H9 (cell line): ENCODE results near the gene RSU1. TPM values are rescaled to one million over a fixed set of nuclear protein-coding genes. Genes with fewer than 3 reads are reported as not detected.

Source experiments
- DNase-seq: peaks from one replicate; pipeline ENCODE4 v3.0.0-alpha.2; 2017
- H2AFZ ChIP-seq: one replicate; pipeline ENCODE4 v1.6.1; 2013; ENCODE audit warnings: mild to moderate bottlenecking, low read length, control low read depth, moderate library complexity
- H2AK5ac ChIP-seq: 2 replicates; pipeline ENCODE4 v1.6.1; 2013; ENCODE audit warnings: low read length, control low read depth, mixed read lengths; ENCODE audit not compliant: insufficient read length
- H2BK120ac ChIP-seq: one replicate; pipeline ENCODE4 v1.6.1; 2013; ENCODE audit warnings: low read depth, mild to moderate bottlenecking, low read length, control low read depth, inconsistent platforms; ENCODE audit not compliant: poor library complexity, severe bottlenecking
- H2BK12ac ChIP-seq: 2 replicates; pipeline ENCODE4 v1.6.1; 2013; ENCODE audit warnings: low read length, control low read depth, mixed read lengths, low read depth; ENCODE audit not compliant: insufficient read length
- H2BK15ac ChIP-seq: 2 replicates; pipeline ENCODE4 v1.6.1; 2013; ENCODE audit warnings: low read depth, low read length, control low read depth
- H2BK20ac ChIP-seq: one replicate; pipeline ENCODE4 v1.6.1; 2013; ENCODE audit warnings: low read depth, mild to moderate bottlenecking, low read length, control low read depth, inconsistent platforms; ENCODE audit not compliant: poor library complexity, severe bottlenecking
- H2BK5ac ChIP-seq: 2 replicates; pipeline ENCODE4 v1.6.1; 2013; ENCODE audit warnings: low read length, control low read depth, mixed read lengths; ENCODE audit not compliant: insufficient read length
- H3K14ac ChIP-seq: 2 replicates; pipeline ENCODE4 v1.6.1; 2013; ENCODE audit warnings: low read length, control low read depth; ENCODE audit not compliant: insufficient read depth
- H3K18ac ChIP-seq: 2 replicates; pipeline ENCODE4 v1.6.1; 2013; ENCODE audit warnings: low read depth, mild to moderate bottlenecking, mixed read lengths, low read length, control low read depth; ENCODE audit not compliant: insufficient read length
- H3K23ac ChIP-seq: 2 replicates; pipeline ENCODE4 v1.6.1; 2013; ENCODE audit warnings: low read length, control low read depth, mixed read lengths, low read depth; ENCODE audit not compliant: insufficient read length
- H3K23me2 ChIP-seq: 2 replicates; pipeline ENCODE4 v1.6.1; 2013; ENCODE audit warnings: low read depth, mild to moderate bottlenecking, mixed read lengths, low read length, control low read depth; ENCODE audit not compliant: insufficient read length, poor library complexity, severe bottlenecking
- H3K27ac ChIP-seq: 2 replicates; pipeline ENCODE4 v1.5.1; 2013; ENCODE audit warnings: low read length, control low read depth, mixed read lengths, low read depth; ENCODE audit not compliant: insufficient read length
- H3K27me3 ChIP-seq: 2 replicates; pipeline ENCODE4 v1.6.1; 2013; ENCODE audit warnings: low read length, control low read depth, inconsistent platforms; ENCODE audit not compliant: insufficient read depth
- H3K4ac ChIP-seq: 2 replicates; pipeline ENCODE4 v1.6.1; 2013; ENCODE audit warnings: low read depth, mild to moderate bottlenecking, control low read depth, inconsistent platforms, low read length, moderate library complexity
- H3K4me1 ChIP-seq: 2 replicates; pipeline ENCODE4 v1.6.1; 2013; ENCODE audit warnings: low read length, control low read depth, inconsistent platforms; ENCODE audit not compliant: insufficient read depth
- H3K4me2 ChIP-seq: 2 replicates; pipeline ENCODE4 v1.6.1; 2013; ENCODE audit warnings: low read length, control low read depth, mixed read lengths; ENCODE audit not compliant: insufficient read length, insufficient read depth
- H3K56ac ChIP-seq: 2 replicates; pipeline ENCODE4 v1.6.1; 2013; ENCODE audit warnings: low read depth, mild to moderate bottlenecking, mixed read lengths, low read length, control low read depth; ENCODE audit not compliant: insufficient read length
- H3K79me1 ChIP-seq: 2 replicates; pipeline ENCODE4 v1.6.1; 2013; ENCODE audit warnings: low read depth, mild to moderate bottlenecking, moderate library complexity, low read length, control low read depth, inconsistent platforms; ENCODE audit not compliant: insufficient read depth, poor library complexity, severe bottlenecking
- H3K79me2 ChIP-seq: 2 replicates; pipeline ENCODE4 v1.6.1; 2013; ENCODE audit warnings: low read length, control low read depth, inconsistent platforms; ENCODE audit not compliant: insufficient read depth
- H3K9ac ChIP-seq: 2 replicates; pipeline ENCODE4 v1.6.1; 2013; ENCODE audit warnings: low read length, control low read depth, mixed read lengths; ENCODE audit not compliant: insufficient read length; ENCODE audit errors: extremely low read depth
- H3K9me3 ChIP-seq: one replicate; pipeline ENCODE4 v1.6.1; 2013; ENCODE audit warnings: low read depth, low read length, inconsistent platforms; ENCODE audit not compliant: control insufficient read depth
- H3T11ph ChIP-seq: one replicate; pipeline ENCODE4 v1.6.1; 2013; ENCODE audit warnings: mild to moderate bottlenecking, low read length, control low read depth, inconsistent platforms
- H4K20me1 ChIP-seq: one replicate; pipeline ENCODE4 v1.6.1; 2013; ENCODE audit not compliant: control insufficient read depth, insufficient read length, insufficient read depth
- H4K5ac ChIP-seq: 2 replicates; pipeline ENCODE4 v1.6.1; 2013; ENCODE audit warnings: low read depth, mild to moderate bottlenecking, mixed read lengths, low read length, control low read depth; ENCODE audit not compliant: insufficient read length
- H4K8ac ChIP-seq: replicated peaks from 2 replicates; pipeline ENCODE4 v1.6.1; 2013; ENCODE audit warnings: low read length, control low read depth, mixed read lengths, low read depth; ENCODE audit not compliant: insufficient read length
- H4K91ac ChIP-seq: 2 replicates; pipeline ENCODE4 v1.6.1; 2013; ENCODE audit warnings: low read depth, mild to moderate bottlenecking, moderate library complexity, mixed read lengths, low read length, control low read depth; ENCODE audit not compliant: insufficient read length
- H3K27ac Mint-ChIP-seq, 3 experiments: 2 replicates in 2 of 3; 3 replicates in 1 of 3; pipeline ENCODE4 v1.8.0; 2020 to 2021; ENCODE audit warnings: mixed read lengths in 3 of 3, mild to moderate bottlenecking in 1 of 3, moderate library complexity in 1 of 3
- H3K27me3 Mint-ChIP-seq: 2 replicates; pipeline ENCODE4 v1.8.0; 2021; ENCODE audit warnings: low read depth, mild to moderate bottlenecking, moderate library complexity, mixed read lengths
- H3K36me3 Mint-ChIP-seq, 3 experiments: 2 replicates in 2 of 3; 3 replicates in 1 of 3; pipeline ENCODE4 v1.8.0; 2020 to 2021; ENCODE audit warnings: low read depth in 3 of 3, mixed read lengths in 3 of 3; ENCODE audit not compliant: insufficient read depth in 1 of 3
- H3K4me1 Mint-ChIP-seq, 2 experiments: 2 replicates each; pipeline ENCODE4 v1.8.0; 2020; ENCODE audit warnings: mixed read lengths in 2 of 2
- H3K4me3 Mint-ChIP-seq, 2 experiments: 2 replicates in 1 of 2; 3 replicates in 1 of 2; pipeline ENCODE4 v1.8.0; 2020 to 2021; ENCODE audit warnings: mild to moderate bottlenecking in 2 of 2, mixed read lengths in 2 of 2, moderate library complexity in 1 of 2
- H3K9me3 Mint-ChIP-seq, 2 experiments: 2 replicates in 1 of 2; 3 replicates in 1 of 2; pipeline ENCODE4 v1.8.0; 2020; ENCODE audit warnings: mild to moderate bottlenecking in 2 of 2, mixed read lengths in 2 of 2, moderate library complexity in 1 of 2
- WGBS: extraction: QIAGEN DNeasy Blood & Tissue Kit; methylation state at CpG from one replicate; pipeline ENCODE4 v1.1.7; 2013; ENCODE audit warnings: missing lambda C conversion rate, low lambda C conversion rate, mixed read lengths; ENCODE audit not compliant: insufficient read length; ENCODE audit errors: extremely low coverage; 5-methylcytosine and 5-hydroxymethylcytosine counted together
- total RNA-seq: library from RNA; stranded (reverse); gene quantifications from 2 replicates; pipeline ENCODE4 v1.2.1, GENCODE V29; 2021
- TF ChIP-seq, protein P1 (sequence below): fragments of 200-600 bp; sonication (generic); conservative IDR thresholded peaks from 3 replicates; pipeline ENCODE4 v1.8.0; 2021; ENCODE audit warnings: antibody characterized with exemption, mild to moderate bottlenecking

Gene RSU1
- total RNA-seq, 1 experiment from 2014 or later = 59.4 TPM

DNA sequence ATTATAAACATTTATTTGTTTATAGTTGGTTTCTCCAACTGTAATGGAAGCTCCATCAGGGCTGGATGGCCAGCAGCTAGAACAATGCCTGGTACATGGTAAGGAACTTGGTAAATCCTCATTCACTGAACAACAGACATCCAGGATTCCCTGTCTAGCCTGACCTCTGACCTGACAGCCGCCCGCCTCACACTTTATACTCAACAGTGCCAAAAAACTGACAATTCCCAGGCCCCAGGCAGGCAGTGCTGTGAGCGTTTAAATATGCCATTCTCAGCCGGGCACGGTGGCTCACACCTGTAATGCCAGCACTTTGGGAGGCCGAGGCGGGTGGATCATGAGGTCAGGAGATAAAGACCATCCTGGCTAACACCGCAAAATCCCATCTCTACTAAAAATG, 55.9 kb downstream of the RSU1 start:
- TF ChIP-seq, protein P1, sequence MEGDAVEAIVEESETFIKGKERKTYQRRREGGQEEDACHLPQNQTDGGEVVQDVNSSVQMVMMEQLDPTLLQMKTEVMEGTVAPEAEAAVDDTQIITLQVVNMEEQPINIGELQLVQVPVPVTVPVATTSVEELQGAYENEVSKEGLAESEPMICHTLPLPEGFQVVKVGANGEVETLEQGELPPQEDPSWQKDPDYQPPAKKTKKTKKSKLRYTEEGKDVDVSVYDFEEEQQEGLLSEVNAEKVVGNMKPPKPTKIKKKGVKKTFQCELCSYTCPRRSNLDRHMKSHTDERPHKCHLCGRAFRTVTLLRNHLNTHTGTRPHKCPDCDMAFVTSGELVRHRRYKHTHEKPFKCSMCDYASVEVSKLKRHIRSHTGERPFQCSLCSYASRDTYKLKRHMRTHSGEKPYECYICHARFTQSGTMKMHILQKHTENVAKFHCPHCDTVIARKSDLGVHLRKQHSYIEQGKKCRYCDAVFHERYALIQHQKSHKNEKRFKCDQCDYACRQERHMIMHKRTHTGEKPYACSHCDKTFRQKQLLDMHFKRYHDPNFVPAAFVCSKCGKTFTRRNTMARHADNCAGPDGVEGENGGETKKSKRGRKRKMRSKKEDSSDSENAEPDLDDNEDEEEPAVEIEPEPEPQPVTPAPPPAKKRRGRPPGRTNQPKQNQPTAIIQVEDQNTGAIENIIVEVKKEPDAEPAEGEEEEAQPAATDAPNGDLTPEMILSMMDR = no peak
- no peak overlapping the region for H3K27ac Mint-ChIP-seq
- H3K14ac ChIP-seq = no peak overlapping the region
- H2BK20ac ChIP-seq = no peak overlapping the region
- no peaks in the 10 kb centered on the region for H3K23me2 ChIP-seq
- H4K8ac ChIP-seq = no peak overlapping the region
- no peak overlapping the region for H3T11ph ChIP-seq
- H4K91ac ChIP-seq = no peak overlapping the region
- H2AK5ac ChIP-seq = no peak overlapping the region
- no peak overlapping the region for H2BK120ac ChIP-seq
- H4K5ac ChIP-seq = no peak overlapping the region
- H2BK12ac ChIP-seq = no peak overlapping the region
- no peaks in the 10 kb centered on the region; a peak in 1 of 5 replicates for H3K9me3 Mint-ChIP-seq
- peaks cover 8 to 17% (median 14%) of the 10 kb centered on the region in 3 experiments for H3K36me3 Mint-ChIP-seq
- WGBS = no CpG with 5 or more reads among the region's 8 CpGs
- H3K4me3 Mint-ChIP-seq = no peak overlapping the region
- no peak overlapping the region for H3K18ac ChIP-seq
- no peak overlapping the region for H3K27ac ChIP-seq
- no peak overlapping the region for H3K4ac ChIP-seq
- H3K4me1 ChIP-seq = no peaks in the 10 kb centered on the region
- H3K27me3 ChIP-seq = no peaks in the 10 kb centered on the region
- H2BK15ac ChIP-seq = no peak overlapping the region
- no peaks in the 10 kb centered on the region for H3K9me3 ChIP-seq
- no peaks in the 10 kb centered on the region for H3K79me2 ChIP-seq
- no peaks in the 10 kb centered on the region for H4K20me1 ChIP-seq
- DNase-seq = no peak
- no peak overlapping the region for H3K4me2 ChIP-seq
- peaks cover 8 to 13% of the 10 kb centered on the region in 2 experiments for H3K4me1 Mint-ChIP-seq
- H3K56ac ChIP-seq = no peak overlapping the region
- peaks cover 2% of the 10 kb centered on the region for H3K79me1 ChIP-seq
- no peak overlapping the region for H2AFZ ChIP-seq
- no peak overlapping the region for H3K9ac ChIP-seq
- no peak overlapping the region for H3K23ac ChIP-seq
- H2BK5ac ChIP-seq = no peak overlapping the region
- H3K27me3 Mint-ChIP-seq = no peaks in the 10 kb centered on the region
